HepG2 (cell line): ENCODE data around the gene ITPK1. TPM values are rescaled to one million over a fixed set of nuclear protein-coding genes. Genes with fewer than 3 reads are reported as not detected.

ENCODE experiments used
- ATAC-seq: fragments of 200-7000 bp; cut with Tn5 transposase; 3 replicates; pipeline ENCODE4 v1.9.1; 2020; ENCODE audit warnings: mild to moderate bottlenecking, moderate library complexity
- BruUV-seq: library from RNA; stranded (reverse); fragments of 400-500 nt; replicated peaks from 2 replicates; lab custom pipeline; 2021; lab: Mats Ljungman, UMichigan
- CTCF ChIA-PET: fragments of 300-600 bp; formaldehyde crosslinking; extraction: SDS; loops from one replicate; lab custom pipeline; 2021; ENCODE audit warnings: low total read pairs, inconsistent platforms, low intra/inter-chr PET ratio; lab: Yijun Ruan, JAX
- POLR2A ChIA-PET: fragments of 350-600 bp; sonication (Branson Sonifier 250); formaldehyde crosslinking; loops from one replicate; lab custom pipeline; 2020; ENCODE audit warnings: antibody characterized with exemption, inconsistent platforms; lab: Yijun Ruan, JAX
- DNase-seq: peaks from one replicate; pipeline ENCODE4 v3.0.0-alpha.2; 2015; ENCODE audit warnings: low spot score
- FAIRE-seq: peaks from 3 replicates; lab custom pipeline; 2011; peaks lifted over from hg19 to GRCh38; lab: Jason Lieb, UNC
- H2AFZ ChIP-seq: one replicate; pipeline ENCODE4 v1.6.1; 2011; ENCODE audit warnings: low read length, inconsistent platforms
- H3K27ac ChIP-seq: fragments of 300-600 bp; 3 replicates; pipeline ENCODE4 v1.8.0; 2011; ENCODE audit warnings: mixed run types, mild to moderate bottlenecking, mixed read lengths, low read length, inconsistent platforms; ENCODE audit not compliant: insufficient read depth; ENCODE audit errors: extremely low read length
- H3K27me3 ChIP-seq, 2 experiments: fragments of 200-600 bp in 1 of 2; 2 replicates in 1 of 2; 3 replicates in 1 of 2; pipeline versions ENCODE4 v1.6.0 to v1.8.0; 2011; ENCODE audit warnings: low read length in 2 of 2, mild to moderate bottlenecking in 2 of 2, moderate library complexity in 2 of 2, inconsistent platforms in 1 of 2; ENCODE audit not compliant: insufficient read depth in 2 of 2, control insufficient read depth in 1 of 2
- H3K36me3 ChIP-seq, 2 experiments: fragments of 200-600 bp in 1 of 2; replicated peaks in 1 of 2; 2 replicates in 1 of 2; 3 replicates in 1 of 2; pipeline versions ENCODE4 v1.5.1 to v1.8.0; 2011; ENCODE audit warnings: low read length in 2 of 2, inconsistent platforms in 1 of 2; ENCODE audit not compliant: insufficient read depth in 2 of 2, control insufficient read depth in 1 of 2
- H3K4me1 ChIP-seq: 2 replicates; pipeline ENCODE4 v1.5.1; 2012; ENCODE audit warnings: low read length, inconsistent platforms; ENCODE audit not compliant: insufficient read depth
- H3K4me2 ChIP-seq: 2 replicates; pipeline ENCODE4 v1.6.0; 2011; ENCODE audit warnings: low read depth, low read length, inconsistent platforms
- H3K4me3 ChIP-seq, 3 experiments: fragments of 200-600 bp in 1 of 3; sonication (generic), shearing (Covaris generic) in 1 of 3; replicated peaks in 1 of 3; 2 replicates each; pipeline ENCODE4 v1.5.1; 2011 to 2016; ENCODE audit warnings: low read length in 3 of 3, inconsistent platforms in 2 of 3, low read depth in 2 of 3, mild to moderate bottlenecking in 2 of 3, control low read depth in 1 of 3, mixed read lengths in 1 of 3; ENCODE audit not compliant: insufficient read depth in 1 of 3
- H3K79me2 ChIP-seq: one replicate; pipeline ENCODE4 v1.6.1; 2011; ENCODE audit warnings: low read length, inconsistent platforms; ENCODE audit not compliant: insufficient read depth
- H3K9ac ChIP-seq: 2 replicates; pipeline ENCODE4 v1.6.0; 2011; ENCODE audit warnings: mild to moderate bottlenecking, low read depth, low read length, inconsistent platforms; ENCODE audit not compliant: insufficient read depth
- H3K9me3 ChIP-seq: 2 replicates; pipeline ENCODE4 v1.5.1; 2012; ENCODE audit warnings: mild to moderate bottlenecking, low read length
- H4K20me1 ChIP-seq: 2 replicates; pipeline ENCODE4 v1.6.0; 2011; ENCODE audit warnings: inconsistent platforms, mild to moderate bottlenecking, low read length, moderate library complexity; ENCODE audit not compliant: insufficient read depth
- DPF2 ChIP-seq: sonication (generic); formaldehyde crosslinking; IDR thresholded peaks from 2 replicates; pipeline ENCODE4 v1.4.0; 2020; ENCODE audit warnings: mild to moderate bottlenecking, low read depth, missing genetic modification reagents, borderline replicate concordance
- ZFYVE20 ChIP-seq: sonication (generic); formaldehyde crosslinking; IDR thresholded peaks from 2 replicates; pipeline ENCODE4 v1.8.0; 2023; ENCODE audit warnings: low read depth, mild to moderate bottlenecking, moderate library complexity, missing genetic modification reagents, borderline replicate concordance
- WGBS: methylation state at CpG from one replicate; pipeline ENCODE4 v1.1.6; 2017; ENCODE audit warnings: low lambda C conversion rate; 5-methylcytosine and 5-hydroxymethylcytosine counted together
- in situ Hi-C: cut with HindIII; loops from 2 replicates; pipeline ENCODE4 v1.10.0; 2017; ENCODE audit warnings: low pct_unique_long_range_greater_than_20kb; ENCODE audit not compliant: extremely low pct_ligation_motif_present
- intact Hi-C: fragments of 100-400 bp; cut with micrococcal nuclease; formaldehyde crosslinking; loops from one replicate; pipeline ENCODE4 v1.10.0; 2022; ENCODE audit not compliant: unreplicated experiment
- polyA plus RNA-seq, 8 experiments: library from polyadenylated mRNA; depleted of rRNA in 3 of 8; stranded (reverse) in 7 of 8; unstranded in 1 of 8; fragments of >200 nt; fragmentation: Illumina TruSeq in 4 of 8; extraction: Trizol in 4 of 8; gene quantifications; 2 replicates each; pipeline versions ENCODE4 v1.2.1 to v1.2.3, GENCODE V29; 2011 to 2016; ENCODE audit warnings: low read depth in 4 of 8, missing spikeins in 1 of 8, mixed read lengths in 1 of 8; ENCODE audit not compliant: insufficient read depth in 1 of 8
- total RNA-seq, 5 experiments: library from RNA; depleted of rRNA; stranded (reverse); fragments of >200 nt; fragmentation: Illumina TruSeq; extraction: Trizol; gene quantifications; 2 replicates each; pipeline ENCODE4 v1.2.3, GENCODE V29; 2016; ENCODE audit warnings: low read depth in 1 of 5
- TF ChIP-seq, protein P1 (sequence below): sonication (generic); formaldehyde crosslinking; IDR thresholded peaks from 2 replicates; pipeline ENCODE4 v1.4.0; 2020; ENCODE audit warnings: mild to moderate bottlenecking, missing genetic modification reagents

ITPK1 gene
- total and polyA plus RNA-seq, 2 of the 13 experiments (the other 11 are each of a cell fraction or from before 2014, with no cell fraction given) = 20.5 to 47.5 TPM

- ChIA-PET POLR2A (no interaction called here), CTCF (no interaction called here)
- Histone ChIP-seq H2AFZ (no peak overlapping the region), H4K20me1 (peaks cover 3% of the 10 kb centered on the region; the same call in 1 of the 2 replicates), H3K9me3 (no peaks in the 10 kb centered on the region), H3K27ac (no peak overlapping the region), H3K79me2 (peaks cover 20% of the 10 kb centered on the region), H3K4me2 (no peak overlapping the region), H3K4me1 (peaks cover 19% of the 10 kb centered on the region), H3K9ac (no peak overlapping the region), H3K36me3 (no peaks in the 10 kb centered on the region), H3K27me3 (no peaks in the 10 kb centered on the region), H3K4me3 (no peak overlapping the region)
- ATAC-seq (no peak), FAIRE-seq (no peak), DNase-seq (no peak)
- intact Hi-C loops (no loop called here), in situ Hi-C loops (no loop called here)
- TF ChIP-seq ZFYVE20 (CRISPR knock-in tag) (no peak), DPF2 (CRISPR knock-in tag) (no peak)
- BruUV-seq = no TSS peak
- WGBS = 97% methylated on average over 13 of the region's 13 CpGs
Measured at GRCh38 chr14:93096691-93097322, 18.9 kb downstream of the ITPK1 start.

GRCh38 chr14:93095742-93096510, 19.8 kb downstream of the ITPK1 start:
- BruUV-seq = no TSS peak
- TF ChIP-seq, protein P1, sequence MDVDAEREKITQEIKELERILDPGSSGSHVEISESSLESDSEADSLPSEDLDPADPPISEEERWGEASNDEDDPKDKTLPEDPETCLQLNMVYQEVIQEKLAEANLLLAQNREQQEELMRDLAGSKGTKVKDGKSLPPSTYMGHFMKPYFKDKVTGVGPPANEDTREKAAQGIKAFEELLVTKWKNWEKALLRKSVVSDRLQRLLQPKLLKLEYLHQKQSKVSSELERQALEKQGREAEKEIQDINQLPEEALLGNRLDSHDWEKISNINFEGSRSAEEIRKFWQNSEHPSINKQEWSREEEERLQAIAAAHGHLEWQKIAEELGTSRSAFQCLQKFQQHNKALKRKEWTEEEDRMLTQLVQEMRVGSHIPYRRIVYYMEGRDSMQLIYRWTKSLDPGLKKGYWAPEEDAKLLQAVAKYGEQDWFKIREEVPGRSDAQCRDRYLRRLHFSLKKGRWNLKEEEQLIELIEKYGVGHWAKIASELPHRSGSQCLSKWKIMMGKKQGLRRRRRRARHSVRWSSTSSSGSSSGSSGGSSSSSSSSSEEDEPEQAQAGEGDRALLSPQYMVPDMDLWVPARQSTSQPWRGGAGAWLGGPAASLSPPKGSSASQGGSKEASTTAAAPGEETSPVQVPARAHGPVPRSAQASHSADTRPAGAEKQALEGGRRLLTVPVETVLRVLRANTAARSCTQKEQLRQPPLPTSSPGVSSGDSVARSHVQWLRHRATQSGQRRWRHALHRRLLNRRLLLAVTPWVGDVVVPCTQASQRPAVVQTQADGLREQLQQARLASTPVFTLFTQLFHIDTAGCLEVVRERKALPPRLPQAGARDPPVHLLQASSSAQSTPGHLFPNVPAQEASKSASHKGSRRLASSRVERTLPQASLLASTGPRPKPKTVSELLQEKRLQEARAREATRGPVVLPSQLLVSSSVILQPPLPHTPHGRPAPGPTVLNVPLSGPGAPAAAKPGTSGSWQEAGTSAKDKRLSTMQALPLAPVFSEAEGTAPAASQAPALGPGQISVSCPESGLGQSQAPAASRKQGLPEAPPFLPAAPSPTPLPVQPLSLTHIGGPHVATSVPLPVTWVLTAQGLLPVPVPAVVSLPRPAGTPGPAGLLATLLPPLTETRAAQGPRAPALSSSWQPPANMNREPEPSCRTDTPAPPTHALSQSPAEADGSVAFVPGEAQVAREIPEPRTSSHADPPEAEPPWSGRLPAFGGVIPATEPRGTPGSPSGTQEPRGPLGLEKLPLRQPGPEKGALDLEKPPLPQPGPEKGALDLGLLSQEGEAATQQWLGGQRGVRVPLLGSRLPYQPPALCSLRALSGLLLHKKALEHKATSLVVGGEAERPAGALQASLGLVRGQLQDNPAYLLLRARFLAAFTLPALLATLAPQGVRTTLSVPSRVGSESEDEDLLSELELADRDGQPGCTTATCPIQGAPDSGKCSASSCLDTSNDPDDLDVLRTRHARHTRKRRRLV = no peak
- Histone ChIP-seq H3K4me2 (no peak overlapping the region), H3K27ac (no peak overlapping the region), H3K9me3 (no peaks in the 10 kb centered on the region), H3K4me1 (peaks cover 11% of the 10 kb centered on the region), H2AFZ (no peak overlapping the region), H3K27me3 (no peaks in the 10 kb centered on the region), H3K79me2 (peaks cover 19% of the 10 kb centered on the region), H3K9ac (no peak overlapping the region), H3K36me3 (no peaks in the 10 kb centered on the region), H4K20me1 (peaks cover under 1% of the 10 kb centered on the region; the same call in 1 of the 2 replicates), H3K4me3 (no peak overlapping the region)
- CTCF ChIA-PET = no interaction called here
- intact Hi-C loops (no loop called here), in situ Hi-C loops (no loop called here)
- no peak for DNase-seq
- 95% methylated on average over 13 of the region's 13 CpGs for WGBS
- POLR2A ChIA-PET = no interaction called here
- no peak for FAIRE-seq
- ATAC-seq = no peak
